ENCODE measurements around the gene GAN.
"Not testable (repeated sequence)": the region's sequence is repeated elsewhere in the genome, so short reads cannot be mapped to it uniquely, and the experiment has no call there.

GAN gene

DNA sequence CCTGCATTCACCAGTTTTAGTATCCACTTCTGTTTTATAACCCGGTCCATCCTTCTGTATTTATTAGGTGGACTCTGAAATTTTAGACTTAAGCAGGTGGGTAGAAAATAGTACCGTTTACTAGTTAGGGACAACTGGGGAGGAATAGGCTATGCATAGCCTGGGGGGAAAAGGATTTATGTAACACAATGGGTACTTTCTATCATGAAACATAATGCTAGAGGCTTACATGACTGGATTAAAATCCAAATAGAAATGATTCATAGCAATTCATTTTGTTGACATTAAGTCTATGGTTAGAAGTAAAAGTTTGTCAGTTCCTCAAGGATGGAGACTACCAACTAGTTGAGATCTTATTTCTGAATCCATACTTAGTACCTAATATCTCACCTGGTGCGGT, 18.6 kb downstream of the GAN start:
- no peaks in the 10 kb centered on the region for H3K27me3 ChIP-seq (ENCODE audit: control insufficient read depth, insufficient read depth, low read length)
- H3K27ac ChIP-seq (ENCODE audit: low read depth, low read length) = no peak overlapping the region
- no peak overlapping the region for H3K4me3 ChIP-seq (ENCODE audit: low read length)
- peaks cover 7% of the 10 kb centered on the region for H3K4me1 ChIP-seq (ENCODE audit: control insufficient read depth, insufficient read depth, low read length)
- no peaks in the 10 kb centered on the region for H3K36me3 ChIP-seq (ENCODE audit: control insufficient read depth, insufficient read depth, low read length)
- no peak overlapping the region for H3K9ac ChIP-seq (ENCODE audit: low read length)

DNA sequence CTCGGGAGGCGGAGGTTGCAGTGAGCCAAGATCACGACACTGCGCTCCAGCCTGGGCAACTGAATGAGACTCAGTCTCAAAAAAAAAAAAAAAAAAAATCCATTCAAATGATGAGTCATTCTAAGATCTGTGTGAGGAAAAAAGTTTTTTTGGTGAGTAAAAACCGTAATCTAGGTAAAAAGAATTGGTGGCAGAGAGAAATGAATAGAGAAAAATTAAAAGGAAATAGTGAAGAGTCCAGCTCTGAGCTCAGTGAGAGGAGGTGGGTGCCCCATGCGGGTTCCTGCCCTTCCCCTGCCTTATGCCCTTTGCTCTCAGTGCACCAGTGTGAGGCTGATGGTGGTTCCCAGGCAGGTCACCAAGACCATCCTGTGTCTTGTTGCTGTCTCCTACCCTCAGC, 20.9 kb downstream of the GAN start:
- Histone ChIP-seq H3K4me1 (ENCODE audit: control insufficient read depth, insufficient read depth, low read length) (no peaks in the 10 kb centered on the region), H3K27me3 (ENCODE audit: control insufficient read depth, insufficient read depth, low read length) (no peaks in the 10 kb centered on the region), H3K4me3 (ENCODE audit: low read length) (no peak overlapping the region), H3K36me3 (ENCODE audit: control insufficient read depth, insufficient read depth, low read length) (no peaks in the 10 kb centered on the region), H3K9ac (ENCODE audit: low read length) (no peak overlapping the region), H3K27ac (ENCODE audit: low read depth, low read length) (no peak overlapping the region)

GRCh38 chr16:81337097-81337496, 22.3 kb downstream of the GAN start:
- H3K27me3 ChIP-seq (ENCODE audit: control insufficient read depth, insufficient read depth, low read length) = no peaks in the 10 kb centered on the region
- no peaks in the 10 kb centered on the region for H3K4me1 ChIP-seq (ENCODE audit: control insufficient read depth, insufficient read depth, low read length)
- no peak overlapping the region for H3K4me3 ChIP-seq (ENCODE audit: low read length)
- H3K27ac ChIP-seq (ENCODE audit: low read depth, low read length) = no peak overlapping the region
- H3K36me3 ChIP-seq (ENCODE audit: control insufficient read depth, insufficient read depth, low read length) = no peaks in the 10 kb centered on the region
- H3K9ac ChIP-seq (ENCODE audit: low read length) = no peak overlapping the region

GRCh38 chr16:81345172-81345571, 30.4 kb downstream of the GAN start:
- H3K36me3 ChIP-seq (ENCODE audit: control insufficient read depth, insufficient read depth, low read length); H3K27ac ChIP-seq (ENCODE audit: low read depth, low read length); H3K9ac ChIP-seq (ENCODE audit: low read length); H3K27me3 ChIP-seq (ENCODE audit: control insufficient read depth, insufficient read depth, low read length); H3K4me3 ChIP-seq (ENCODE audit: low read length); H3K4me1 ChIP-seq (ENCODE audit: control insufficient read depth, insufficient read depth, low read length): not testable (repeated sequence)

DNA sequence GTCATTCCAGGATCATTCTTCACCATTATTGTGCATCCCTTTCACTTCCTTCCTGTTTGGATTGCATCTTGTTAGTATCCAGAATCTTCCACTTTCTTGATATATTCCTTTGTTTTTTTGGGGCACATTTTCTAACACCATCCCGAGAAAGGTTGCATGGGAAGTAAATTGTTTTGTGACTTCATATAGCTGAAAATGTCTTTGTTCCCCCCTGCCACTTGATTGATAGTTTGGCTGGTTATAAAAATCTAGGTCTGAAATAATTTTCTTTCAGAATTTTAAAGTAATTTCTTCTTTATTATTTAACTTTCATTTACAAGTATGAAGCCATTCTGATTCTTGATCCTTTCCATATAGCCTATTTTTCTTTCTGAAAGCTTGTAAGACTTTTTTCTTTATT, 32.7 kb downstream of the GAN start:
- Histone ChIP-seq H3K4me1 (ENCODE audit: control insufficient read depth, insufficient read depth, low read length) (no peaks in the 10 kb centered on the region), H3K4me3 (ENCODE audit: low read length) (no peak overlapping the region), H3K36me3 (ENCODE audit: control insufficient read depth, insufficient read depth, low read length) (peaks cover 3% of the 10 kb centered on the region), H3K27me3 (ENCODE audit: control insufficient read depth, insufficient read depth, low read length) (no peaks in the 10 kb centered on the region), H3K9ac (ENCODE audit: low read length) (no peak overlapping the region), H3K27ac (ENCODE audit: low read depth, low read length) (no peak overlapping the region)

- Histone ChIP-seq H3K36me3 (ENCODE audit: control insufficient read depth, insufficient read depth, low read length) (peaks cover 3% of the 10 kb centered on the region), H3K27ac (ENCODE audit: low read depth, low read length) (no peak overlapping the region), H3K9ac (ENCODE audit: low read length) (no peak overlapping the region), H3K27me3 (ENCODE audit: control insufficient read depth, insufficient read depth, low read length) (no peaks in the 10 kb centered on the region), H3K4me3 (ENCODE audit: low read length) (no peak overlapping the region), H3K4me1 (ENCODE audit: control insufficient read depth, insufficient read depth, low read length) (no peaks in the 10 kb centered on the region)
Measured at GRCh38 chr16:81349608-81350305, 35.0 kb downstream of the GAN start.

- Histone ChIP-seq H3K36me3 (ENCODE audit: control insufficient read depth, insufficient read depth, low read length) (peaks cover 3% of the 10 kb centered on the region), H3K27ac (ENCODE audit: low read depth, low read length) (no peak overlapping the region), H3K9ac (ENCODE audit: low read length) (no peak overlapping the region), H3K4me1 (ENCODE audit: control insufficient read depth, insufficient read depth, low read length) (no peaks in the 10 kb centered on the region), H3K4me3 (ENCODE audit: low read length) (no peak overlapping the region), H3K27me3 (ENCODE audit: control insufficient read depth, insufficient read depth, low read length) (no peaks in the 10 kb centered on the region)
Measured at GRCh38 chr16:81350306-81350615, 35.5 kb downstream of the GAN start.

GRCh38 chr16:81353895-81354294, 39.1 kb downstream of the GAN start:
- H3K9ac ChIP-seq (ENCODE audit: low read length) = no peak overlapping the region
- no peak overlapping the region for H3K4me3 ChIP-seq (ENCODE audit: low read length)
- no peaks in the 10 kb centered on the region for H3K27me3 ChIP-seq (ENCODE audit: control insufficient read depth, insufficient read depth, low read length)
- no peaks in the 10 kb centered on the region for H3K4me1 ChIP-seq (ENCODE audit: control insufficient read depth, insufficient read depth, low read length)
- peaks cover 3% of the 10 kb centered on the region for H3K36me3 ChIP-seq (ENCODE audit: control insufficient read depth, insufficient read depth, low read length)
- H3K27ac ChIP-seq (ENCODE audit: low read depth, low read length) = no peak overlapping the region

DNA sequence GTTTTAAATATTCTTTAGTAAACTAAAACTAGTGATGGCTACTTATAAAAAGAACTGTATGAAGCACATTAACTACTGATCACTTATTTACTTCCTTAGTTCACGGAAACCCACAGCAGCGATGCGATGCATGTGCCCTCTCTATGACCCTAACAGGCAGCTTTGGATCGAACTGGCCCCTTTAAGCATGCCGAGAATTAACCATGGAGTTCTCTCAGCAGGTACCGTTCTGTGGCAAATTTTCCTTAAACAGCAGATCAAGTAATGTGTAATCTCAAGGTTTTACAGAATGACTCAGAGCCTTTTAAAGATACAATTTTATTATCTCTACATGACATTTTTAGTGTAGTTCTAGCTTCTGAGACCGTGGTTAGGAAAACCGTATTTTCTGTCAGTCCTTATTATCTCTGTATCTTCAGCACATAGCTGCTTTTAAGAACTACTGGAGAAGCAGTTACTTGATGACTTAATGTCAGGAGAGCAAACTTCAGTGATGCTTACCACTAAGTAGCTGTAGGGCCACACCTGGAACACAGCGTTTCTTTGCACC, 43.0 kb downstream of the GAN start:
- Histone ChIP-seq H3K27ac (ENCODE audit: low read depth, low read length) (no peak overlapping the region), H3K4me1 (ENCODE audit: control insufficient read depth, insufficient read depth, low read length) (peaks cover 4% of the 10 kb centered on the region), H3K4me3 (ENCODE audit: low read length) (no peak overlapping the region), H3K9ac (ENCODE audit: low read length) (no peak overlapping the region), H3K36me3 (ENCODE audit: control insufficient read depth, insufficient read depth, low read length) (no peaks in the 10 kb centered on the region), H3K27me3 (ENCODE audit: control insufficient read depth, insufficient read depth, low read length) (no peaks in the 10 kb centered on the region)

GRCh38 chr16:81358860-81359259, 44.1 kb downstream of the GAN start:
- H3K36me3 ChIP-seq (ENCODE audit: control insufficient read depth, insufficient read depth, low read length) = peaks cover under 1% of the 10 kb centered on the region

GRCh38 chr16:81360135-81360534, 45.4 kb downstream of the GAN start:
- peaks cover 8% of the 10 kb centered on the region for H3K36me3 ChIP-seq (ENCODE audit: control insufficient read depth, insufficient read depth, low read length)
- H3K4me3 ChIP-seq (ENCODE audit: low read length) = no peak overlapping the region

More at GRCh38 chr16:81358860-81359259, 44.1 kb downstream of the GAN start:
- Histone ChIP-seq H3K27ac (ENCODE audit: low read depth, low read length) (no peak overlapping the region), H3K9ac (ENCODE audit: low read length) (no peak overlapping the region), H3K27me3 (ENCODE audit: control insufficient read depth, insufficient read depth, low read length) (no peaks in the 10 kb centered on the region), H3K4me3 (ENCODE audit: low read length) (no peak overlapping the region), H3K4me1 (ENCODE audit: control insufficient read depth, insufficient read depth, low read length) (peaks cover 4% of the 10 kb centered on the region)

GRCh38 chr16:81365731-81366130, 51.0 kb downstream of the GAN start:
- Histone ChIP-seq H3K4me1 (ENCODE audit: control insufficient read depth, insufficient read depth, low read length) (peaks cover 4% of the 10 kb centered on the region), H3K4me3 (ENCODE audit: low read length) (no peak overlapping the region), H3K9ac (ENCODE audit: low read length) (no peak overlapping the region), H3K27ac (ENCODE audit: low read depth, low read length) (no peak overlapping the region), H3K36me3 (ENCODE audit: control insufficient read depth, insufficient read depth, low read length) (peaks cover 10% of the 10 kb centered on the region), H3K27me3 (ENCODE audit: control insufficient read depth, insufficient read depth, low read length) (no peaks in the 10 kb centered on the region)

More at GRCh38 chr16:81360135-81360534, 45.4 kb downstream of the GAN start:
- Histone ChIP-seq H3K4me1 (ENCODE audit: control insufficient read depth, insufficient read depth, low read length) (peaks cover 4% of the 10 kb centered on the region), H3K27me3 (ENCODE audit: control insufficient read depth, insufficient read depth, low read length) (no peaks in the 10 kb centered on the region), H3K9ac (ENCODE audit: low read length) (no peak overlapping the region), H3K27ac (ENCODE audit: low read depth, low read length) (no peak overlapping the region)

GRCh38 chr16:81366316-81366932, 51.7 kb downstream of the GAN start:
- no peak overlapping the region for H3K27ac ChIP-seq (ENCODE audit: low read depth, low read length)
- H3K36me3 ChIP-seq (ENCODE audit: control insufficient read depth, insufficient read depth, low read length) = peaks cover 10% of the 10 kb centered on the region
- H3K4me1 ChIP-seq (ENCODE audit: control insufficient read depth, insufficient read depth, low read length) = peaks cover 4% of the 10 kb centered on the region
- H3K9ac ChIP-seq (ENCODE audit: low read length) = no peak overlapping the region
- H3K4me3 ChIP-seq (ENCODE audit: low read length) = no peak overlapping the region
- no peaks in the 10 kb centered on the region for H3K27me3 ChIP-seq (ENCODE audit: control insufficient read depth, insufficient read depth, low read length)
